GM18511 (cell line): ENCODE results near the gene GRAP2.
"Not testable (repeated sequence)": the region's sequence is repeated elsewhere in the genome, so short reads cannot be mapped to it uniquely, and the experiment has no call there.

Experiments used
- ATAC-seq: cut with Tn5 transposase; IDR thresholded peaks from one replicate; pipeline ENCODE4 v1.9.1; 2021; ENCODE audit warnings: mild to moderate bottlenecking, moderate library complexity; ENCODE audit not compliant: unreplicated experiment

GRAP2 gene

DNA sequence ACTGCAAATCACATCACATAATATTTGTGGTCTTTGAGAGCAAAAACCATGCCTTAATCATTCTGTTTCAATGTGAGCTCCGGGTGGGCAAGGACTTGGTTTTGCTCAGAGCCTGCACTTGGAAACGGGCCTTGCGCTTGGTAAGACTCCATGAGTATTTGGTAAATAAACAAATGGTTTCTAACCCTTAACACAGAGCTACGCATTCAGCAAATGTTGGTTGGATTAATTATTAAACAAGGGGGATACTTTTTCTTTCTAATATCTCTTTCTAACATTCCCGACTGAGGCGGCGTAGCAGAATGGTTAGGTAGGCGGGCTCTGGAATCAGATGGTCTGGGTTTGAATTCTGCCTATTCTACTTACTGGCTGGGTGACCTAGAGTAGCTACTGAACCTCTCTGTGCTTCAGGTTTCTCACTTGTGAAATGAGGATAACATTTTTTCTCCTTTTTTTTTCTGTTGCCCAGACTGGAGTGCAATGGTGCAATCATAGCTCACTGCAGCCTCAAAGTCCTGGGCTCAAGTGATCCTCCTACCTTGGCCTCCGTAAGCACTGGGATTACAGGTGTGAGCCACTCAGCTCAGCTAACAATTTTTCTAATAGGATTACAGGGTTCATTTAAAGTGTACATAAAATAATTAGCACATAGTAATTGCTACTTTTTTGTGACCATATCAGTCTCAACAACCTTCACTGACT is 90.4 kb downstream of the GRAP2 start:
- ATAC-seq, result no peak

DNA sequence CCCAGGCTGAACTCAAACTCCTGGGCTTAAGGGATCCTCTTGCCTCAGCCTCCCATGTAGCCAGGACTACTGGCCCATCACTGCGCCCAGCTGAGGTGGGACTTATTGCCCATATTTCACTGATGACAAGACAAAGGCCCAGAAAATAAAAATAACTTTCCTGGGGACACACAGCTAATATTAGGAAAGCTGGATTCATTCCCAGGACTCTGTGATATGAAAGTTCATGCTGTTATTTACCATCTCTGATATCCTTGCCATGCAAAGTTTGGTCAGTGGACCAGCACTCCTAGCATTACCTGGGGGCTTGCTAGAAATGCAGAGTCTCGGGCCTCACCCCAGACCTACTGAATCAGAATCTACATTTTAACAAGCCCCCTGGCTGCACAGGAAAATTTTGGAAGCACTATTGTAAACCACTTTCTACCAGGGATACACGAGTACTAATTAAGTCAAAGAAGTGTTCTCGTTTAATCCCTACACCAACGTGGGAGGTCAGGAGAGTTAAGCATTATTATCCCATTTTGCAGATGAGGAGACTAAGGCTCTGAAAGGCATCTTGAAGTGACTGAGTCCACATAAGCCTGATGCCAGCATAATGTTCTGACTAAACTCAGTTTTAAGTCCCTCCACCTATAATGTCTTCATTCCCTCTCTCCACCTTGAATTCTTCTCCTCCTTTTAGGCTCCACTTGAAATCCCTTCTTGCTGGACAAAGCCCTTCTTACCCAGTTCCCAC is 91.4 kb downstream of the GRAP2 start:
- no peak for ATAC-seq

DNA sequence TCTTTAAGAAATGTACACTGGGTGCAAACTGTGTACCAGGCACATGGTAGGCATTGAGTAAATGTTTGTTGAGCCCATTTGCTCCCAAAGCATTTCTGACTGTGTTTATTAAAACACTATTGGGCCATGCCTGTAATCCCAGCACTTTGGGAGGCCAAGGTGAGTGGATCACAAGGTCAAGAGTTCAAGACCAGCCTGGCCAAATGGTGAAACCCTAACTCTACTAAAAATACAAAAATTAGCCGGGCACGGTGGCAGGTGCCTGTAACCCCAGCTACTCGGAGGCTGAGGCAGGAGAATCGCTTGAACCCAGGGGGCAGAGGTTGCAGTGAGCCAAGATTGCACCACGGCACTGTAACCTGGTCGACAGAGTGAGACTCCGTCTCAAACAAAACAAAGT is 92.0 kb downstream of the GRAP2 start:
- ATAC-seq, result not testable (repeated sequence)

DNA sequence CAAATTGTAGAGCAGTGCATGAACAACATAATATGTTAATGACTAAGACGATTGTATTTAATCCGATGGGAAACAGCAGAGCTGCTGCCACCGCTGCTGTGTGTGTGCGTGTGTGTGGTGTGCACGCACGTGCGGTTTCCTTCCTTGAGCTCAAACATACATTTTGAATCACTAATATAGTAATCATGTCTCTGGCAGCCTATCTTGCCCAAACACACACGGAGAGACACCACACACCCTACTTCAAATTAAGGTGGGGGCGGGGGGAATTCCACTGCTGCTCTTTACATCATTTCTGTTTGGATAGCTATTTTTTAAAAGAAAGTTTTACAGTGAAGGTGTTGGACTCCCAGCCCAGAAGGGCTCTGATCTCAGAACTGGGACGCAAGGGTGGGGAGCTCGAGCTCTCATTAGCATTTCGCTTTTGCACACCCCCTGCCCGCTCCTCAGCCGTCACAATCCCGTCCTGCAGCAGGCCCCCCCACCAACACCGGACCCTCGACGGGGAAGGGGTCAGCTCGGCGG is 93.2 kb downstream of the GRAP2 start:
- ATAC-seq, result no peak

DNA sequence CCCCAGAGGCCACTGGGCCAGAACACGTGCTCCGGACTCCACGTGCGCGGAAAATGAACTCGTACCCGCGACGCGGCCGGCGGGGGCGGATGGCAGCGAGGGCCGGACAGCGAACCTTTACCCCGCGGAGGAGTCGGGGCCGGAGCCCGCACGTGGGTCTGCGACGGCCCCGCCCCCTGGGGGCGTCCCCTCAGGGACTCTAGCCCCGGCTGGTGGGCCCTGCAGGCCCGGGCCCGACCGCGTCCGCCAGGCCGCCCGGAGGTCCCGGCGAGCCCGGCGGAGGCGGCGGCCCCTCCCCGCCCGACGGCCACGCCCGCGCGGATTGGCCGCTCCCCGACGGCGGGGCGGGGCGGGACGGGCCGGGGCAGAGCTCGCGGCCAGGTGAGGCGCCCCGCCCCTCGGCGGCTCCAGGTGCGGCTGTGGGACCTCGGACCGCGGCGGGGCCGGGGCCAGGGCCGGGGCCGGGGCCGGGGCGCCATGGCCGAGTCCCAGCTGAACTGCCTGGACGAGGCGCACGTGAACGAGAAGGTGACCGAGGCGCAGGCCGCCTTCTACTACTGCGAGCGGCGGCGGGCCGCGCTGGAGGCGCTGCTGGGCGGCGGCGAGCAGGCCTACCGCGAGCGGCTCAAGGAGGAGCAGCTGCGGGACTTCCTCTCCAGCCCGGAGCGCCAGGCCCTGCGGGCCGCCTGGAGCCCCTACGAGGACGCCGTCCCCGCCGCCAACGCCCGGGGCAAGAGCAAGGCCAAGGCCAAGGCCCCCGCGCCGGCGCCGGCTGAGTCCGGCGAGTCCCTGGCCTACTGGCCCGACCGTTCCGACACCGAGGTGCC is 93.9 kb downstream of the GRAP2 start, which contains the start of gene FAM83F:
Gene FAM83F, plus strand, starts transcription at position 389 of the 827 bp plus-strand sequence. Its CDS starts 89 bp downstream, at position 478.
- no peak for ATAC-seq

DNA sequence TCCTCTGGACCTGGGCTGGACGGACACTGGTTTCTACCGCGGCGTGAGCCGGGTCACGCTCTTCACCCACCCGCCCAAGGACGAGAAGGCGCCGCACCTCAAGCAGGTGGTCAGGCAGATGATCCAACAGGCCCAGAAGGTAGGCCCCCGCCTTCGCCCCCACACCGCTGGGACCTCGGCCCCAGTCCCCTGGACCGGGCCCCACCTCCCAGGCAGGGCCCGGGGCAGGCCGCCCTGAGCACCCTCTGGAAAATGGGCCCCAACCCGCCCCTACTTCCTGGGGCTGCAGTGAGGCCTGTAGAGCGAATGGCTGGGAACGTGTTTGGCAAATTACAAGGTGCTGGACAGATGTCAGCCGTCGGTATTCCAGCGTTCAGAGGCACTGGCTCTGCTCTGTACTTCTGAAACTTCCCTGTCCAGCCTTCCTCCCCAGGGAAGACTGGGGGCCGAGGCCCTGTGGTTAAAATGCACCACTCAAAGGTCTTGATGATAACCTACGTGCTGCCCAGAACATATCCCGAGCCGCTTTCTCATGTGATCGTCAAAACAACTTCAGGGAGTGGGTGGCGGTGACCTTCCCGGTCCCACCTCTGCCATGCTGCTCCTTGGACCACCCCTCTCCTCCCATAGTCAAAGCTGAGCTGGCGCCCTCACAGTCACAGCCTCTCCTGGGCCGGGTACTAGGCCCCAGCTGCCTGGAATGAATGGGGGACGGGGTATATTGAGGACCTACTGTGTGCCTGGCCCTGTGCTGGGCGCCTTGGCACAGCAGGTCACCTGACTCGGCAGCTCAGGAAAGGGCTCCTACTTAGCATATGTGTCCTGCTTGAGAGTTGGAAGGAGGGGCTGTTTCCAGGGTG is 94.7 kb downstream of the GRAP2 start:
- ATAC-seq, result no peak

DNA sequence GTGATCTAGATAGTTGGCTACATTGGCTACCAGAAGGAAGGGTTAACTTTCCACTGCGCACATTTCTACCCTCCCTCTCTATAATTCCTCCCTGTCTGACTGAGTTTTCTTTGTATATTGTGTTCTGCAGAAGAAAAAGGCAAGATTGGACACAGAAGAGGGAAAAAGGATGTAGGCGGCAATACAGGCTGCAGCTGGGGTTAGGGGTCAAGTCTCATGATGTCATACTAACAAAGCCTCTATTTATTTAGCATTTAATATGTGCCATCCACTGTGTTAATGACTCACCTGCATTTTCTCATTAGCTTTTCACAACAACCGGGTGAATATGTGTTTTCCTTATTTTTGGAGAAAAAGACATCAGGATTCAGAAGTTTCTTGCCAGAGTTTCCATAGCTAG is 95.8 kb downstream of the GRAP2 start:
- ATAC-seq, result no peak

DNA sequence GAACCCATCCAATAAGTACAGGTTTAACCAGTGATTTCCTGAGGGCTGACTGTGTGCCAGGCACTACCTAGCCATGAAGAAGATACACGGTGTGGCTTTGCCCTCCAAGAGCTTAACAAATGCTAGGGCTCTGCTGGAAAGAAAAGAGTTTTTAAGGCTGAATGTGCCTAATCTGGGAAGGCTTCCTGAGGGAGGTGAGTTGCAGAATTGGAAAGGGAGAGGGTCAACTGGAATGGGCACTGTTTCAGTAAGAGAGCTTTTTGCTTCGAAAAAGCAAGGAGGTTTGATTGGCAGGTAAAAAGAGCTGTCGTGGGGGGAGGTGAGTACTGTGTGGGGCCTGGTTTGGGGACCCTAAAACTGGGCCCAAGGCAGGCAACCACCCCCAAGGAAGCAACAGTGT is 96.5 kb downstream of the GRAP2 start:
- no peak for ATAC-seq

DNA sequence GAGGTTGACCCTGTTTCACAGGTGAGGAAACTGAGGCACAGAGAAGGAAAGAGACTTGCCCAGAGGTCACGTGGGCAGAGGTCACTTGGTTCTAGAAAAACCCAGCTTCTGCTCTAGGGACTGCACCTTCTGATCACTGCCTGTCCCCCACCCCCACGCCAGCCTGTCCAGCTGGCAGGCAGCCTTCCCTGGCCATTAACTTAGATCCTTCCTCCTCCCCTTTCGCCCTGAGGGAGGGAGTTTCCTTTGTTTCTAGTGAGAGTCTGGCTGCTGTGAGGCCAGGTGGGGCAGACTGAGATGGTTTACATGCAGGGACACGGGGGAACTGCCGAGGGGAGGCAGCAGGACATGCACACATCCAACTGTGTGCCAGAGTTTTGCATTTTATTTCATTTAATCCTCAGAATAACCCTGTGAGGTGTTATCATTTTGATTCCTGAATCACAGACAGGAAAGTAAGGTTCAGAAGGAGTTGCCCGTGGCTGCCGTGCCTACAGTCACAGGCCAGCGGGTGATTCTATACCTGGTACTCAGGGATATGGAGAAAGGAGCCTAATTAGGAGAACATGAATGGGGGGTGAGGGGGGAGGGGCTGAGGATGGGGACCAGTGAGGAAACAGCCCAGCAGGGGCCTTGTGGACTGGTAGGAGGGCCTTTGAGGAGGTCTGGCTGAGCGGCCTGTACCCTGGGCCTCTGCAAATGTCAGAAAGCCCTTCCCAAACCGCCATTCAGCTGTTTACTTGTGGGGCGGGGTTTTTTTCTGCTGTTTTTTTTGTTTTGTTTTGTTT is 97.2 kb downstream of the GRAP2 start:
- ATAC-seq, result no peak

DNA sequence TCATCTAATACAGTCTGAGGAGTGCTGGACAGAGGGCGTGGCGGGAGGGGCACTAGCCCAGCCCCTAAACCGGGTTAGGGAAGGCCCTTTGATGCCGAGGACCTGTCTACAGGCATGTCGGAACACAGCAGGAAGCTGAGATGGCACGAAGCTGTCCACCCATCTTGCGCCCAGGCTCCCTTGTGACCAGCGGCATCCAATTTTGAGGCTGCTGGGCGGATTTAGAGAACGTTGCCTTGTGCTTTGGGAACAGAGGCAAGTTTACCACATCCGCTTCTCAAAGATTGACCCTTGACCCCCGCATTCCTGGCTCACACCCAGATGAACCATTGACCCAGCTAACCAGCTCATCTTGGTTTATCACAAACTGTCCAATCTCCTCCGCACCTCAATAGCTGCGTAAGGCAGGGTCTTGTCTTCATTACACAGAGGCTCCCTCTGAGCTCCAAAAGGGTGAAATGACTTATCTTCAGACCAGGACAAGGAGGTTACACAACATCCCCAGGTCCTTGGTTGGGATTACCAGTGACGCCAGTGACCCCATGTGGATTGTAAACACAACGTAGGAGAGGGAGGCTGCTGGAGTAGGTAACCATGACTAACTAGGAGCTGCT is 98.4 kb downstream of the GRAP2 start:
- no peak for ATAC-seq

DNA sequence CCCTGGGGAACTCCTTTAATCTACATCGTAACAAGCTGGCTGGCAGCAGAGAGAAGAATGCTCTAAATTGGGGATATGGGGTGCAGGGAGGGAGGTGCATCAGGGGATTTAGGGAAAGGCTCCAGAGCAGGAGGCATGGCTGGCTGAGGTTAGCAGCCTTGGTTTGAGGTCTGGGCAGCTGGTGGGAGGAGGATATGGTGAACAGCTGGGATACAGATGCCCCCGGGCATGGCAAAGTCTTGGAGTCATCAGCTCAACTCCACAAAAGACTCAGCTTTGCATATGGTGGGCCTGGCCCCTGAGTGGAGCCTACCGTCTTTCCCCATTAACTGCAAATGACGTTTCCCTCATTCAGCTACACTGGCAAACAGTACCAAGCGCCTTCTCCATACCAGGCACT is 99.3 kb downstream of the GRAP2 start:
- ATAC-seq, result no peak

DNA sequence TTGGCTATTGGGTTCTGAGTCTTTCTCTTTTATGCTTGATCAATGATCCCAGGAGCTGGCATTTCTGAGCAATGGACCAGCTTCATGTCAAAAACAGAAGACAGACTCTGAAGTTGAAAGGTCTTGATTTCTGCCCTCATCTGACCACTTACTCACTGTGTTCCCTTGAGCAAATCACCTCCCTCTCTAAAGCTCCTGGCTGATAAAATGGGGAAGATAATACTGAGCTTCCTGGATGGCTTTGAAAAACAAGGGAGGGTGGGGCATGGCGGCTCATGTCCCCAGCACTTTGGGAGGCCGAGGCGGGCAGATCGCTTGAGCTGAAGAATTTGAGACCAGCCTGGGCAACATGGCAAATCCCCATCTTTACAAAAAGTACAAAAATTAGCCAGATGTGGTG is 100.2 kb downstream of the GRAP2 start:
- ATAC-seq, result no peak

DNA sequence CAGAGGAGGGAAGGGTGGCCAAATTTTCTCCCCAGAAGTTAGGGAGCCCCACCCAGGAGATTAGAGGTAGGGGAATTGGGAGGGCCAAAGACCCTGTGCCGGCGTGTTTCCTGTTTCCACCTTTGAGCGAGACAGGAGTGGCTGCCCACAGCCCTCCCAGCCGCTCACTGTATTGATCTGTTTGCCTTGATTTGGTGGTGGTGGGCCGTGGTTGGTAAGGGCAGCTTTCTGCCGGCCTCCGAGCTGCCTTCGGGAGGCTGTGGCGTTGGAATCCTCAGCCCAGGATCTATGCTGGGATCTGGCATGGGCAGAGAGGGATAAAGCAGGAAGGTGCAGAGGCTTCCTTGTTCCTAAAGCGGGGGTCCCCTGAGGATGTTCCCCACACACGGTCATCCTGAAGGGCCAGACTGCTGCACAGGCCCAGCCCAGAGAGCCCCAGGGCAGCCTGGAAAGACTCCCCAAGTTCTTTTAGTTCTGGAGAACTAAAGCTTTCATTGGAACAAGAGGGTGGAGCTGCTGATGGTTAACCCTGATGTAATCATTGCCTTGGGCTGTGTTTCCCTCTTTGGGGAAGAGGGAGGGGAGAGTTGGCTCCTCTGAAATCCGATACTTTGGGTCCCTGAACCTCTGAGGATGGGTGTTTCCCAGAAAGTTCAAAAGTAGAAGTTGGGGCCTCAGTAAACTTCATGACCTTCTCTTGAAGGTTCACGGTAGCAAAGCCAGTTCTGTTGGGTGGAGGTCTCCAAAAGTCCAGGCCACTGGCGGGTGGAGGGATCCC is 101.1 kb downstream of the GRAP2 start:
- no peak for ATAC-seq

DNA sequence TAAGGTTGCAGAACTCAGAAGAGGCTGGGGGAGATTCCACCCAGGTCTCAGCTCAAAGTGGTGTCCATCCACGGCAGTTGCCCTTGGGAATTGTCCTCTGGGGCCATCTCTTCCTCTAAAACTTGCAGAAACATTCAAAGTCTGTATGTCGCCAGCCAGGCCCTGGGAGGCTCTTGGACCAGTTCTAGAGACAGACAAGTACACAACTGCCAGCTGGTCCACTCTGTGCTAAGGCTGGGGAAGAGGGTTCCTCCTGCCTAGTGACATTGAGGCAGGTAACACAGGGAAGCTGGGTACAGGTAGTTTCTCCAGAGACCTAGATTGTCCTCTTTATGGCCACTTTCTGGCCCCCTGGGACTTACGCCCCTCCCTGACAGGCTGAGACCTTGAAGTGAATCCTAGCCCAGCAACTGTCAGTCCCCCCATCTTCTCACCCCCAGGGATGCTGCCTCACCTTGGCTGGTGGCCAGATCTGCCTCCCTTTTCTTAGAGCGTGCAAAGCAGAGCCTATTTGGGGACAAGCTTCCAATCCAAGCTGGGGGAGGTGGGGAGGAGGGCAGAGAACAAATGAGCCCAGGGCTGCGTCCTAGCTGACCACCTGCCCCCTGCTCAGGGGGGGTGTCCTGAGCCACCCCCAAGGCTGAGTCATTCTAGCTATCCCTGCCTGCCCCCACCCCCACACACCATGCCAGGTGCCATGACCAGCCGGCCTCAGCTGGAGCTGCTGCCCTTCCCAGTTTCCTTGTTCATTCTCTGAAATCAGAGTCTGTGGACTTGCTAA is 102.2 kb downstream of the GRAP2 start:
- ATAC-seq, result no peak

DNA sequence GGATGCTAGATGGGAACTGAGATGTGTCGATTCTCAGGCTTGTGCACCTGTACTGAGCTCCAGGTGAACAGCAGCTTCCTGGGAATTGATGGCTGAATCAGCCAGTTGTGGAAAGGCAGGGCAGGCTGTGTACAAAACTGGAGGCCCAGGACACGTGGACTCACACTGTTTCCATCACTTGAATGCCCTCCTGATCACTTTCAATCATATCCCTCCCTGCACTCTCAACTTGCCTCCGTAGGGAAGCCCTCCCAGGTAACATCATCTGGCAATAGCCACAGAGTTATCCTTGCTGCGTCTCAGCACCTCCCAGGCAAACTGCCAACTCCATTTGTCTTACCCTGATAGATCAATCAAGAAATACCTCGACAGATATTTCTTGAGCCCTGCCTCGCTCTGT is 104.0 kb downstream of the GRAP2 start:
- no peak for ATAC-seq

DNA sequence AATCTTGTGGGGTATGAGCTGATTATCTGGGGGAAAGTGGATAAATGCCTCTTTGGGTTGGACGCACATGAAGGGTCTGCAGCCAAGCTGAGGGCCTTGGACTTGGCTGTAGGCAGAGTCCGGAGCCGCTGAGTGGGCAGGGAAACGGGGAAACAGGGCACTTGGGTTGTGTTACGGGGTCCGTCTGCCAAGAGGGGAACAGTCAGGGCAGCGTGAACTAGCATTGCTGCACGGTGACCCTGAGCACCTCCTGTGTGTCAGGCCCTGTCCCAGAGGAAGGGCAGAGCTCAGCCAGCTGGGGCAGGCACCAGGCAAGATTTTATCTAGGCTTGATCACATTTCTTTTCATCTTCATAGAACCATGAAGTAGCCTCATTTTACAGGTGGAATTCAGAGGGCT is 105.8 kb downstream of the GRAP2 start:
- ATAC-seq, result no peak

DNA sequence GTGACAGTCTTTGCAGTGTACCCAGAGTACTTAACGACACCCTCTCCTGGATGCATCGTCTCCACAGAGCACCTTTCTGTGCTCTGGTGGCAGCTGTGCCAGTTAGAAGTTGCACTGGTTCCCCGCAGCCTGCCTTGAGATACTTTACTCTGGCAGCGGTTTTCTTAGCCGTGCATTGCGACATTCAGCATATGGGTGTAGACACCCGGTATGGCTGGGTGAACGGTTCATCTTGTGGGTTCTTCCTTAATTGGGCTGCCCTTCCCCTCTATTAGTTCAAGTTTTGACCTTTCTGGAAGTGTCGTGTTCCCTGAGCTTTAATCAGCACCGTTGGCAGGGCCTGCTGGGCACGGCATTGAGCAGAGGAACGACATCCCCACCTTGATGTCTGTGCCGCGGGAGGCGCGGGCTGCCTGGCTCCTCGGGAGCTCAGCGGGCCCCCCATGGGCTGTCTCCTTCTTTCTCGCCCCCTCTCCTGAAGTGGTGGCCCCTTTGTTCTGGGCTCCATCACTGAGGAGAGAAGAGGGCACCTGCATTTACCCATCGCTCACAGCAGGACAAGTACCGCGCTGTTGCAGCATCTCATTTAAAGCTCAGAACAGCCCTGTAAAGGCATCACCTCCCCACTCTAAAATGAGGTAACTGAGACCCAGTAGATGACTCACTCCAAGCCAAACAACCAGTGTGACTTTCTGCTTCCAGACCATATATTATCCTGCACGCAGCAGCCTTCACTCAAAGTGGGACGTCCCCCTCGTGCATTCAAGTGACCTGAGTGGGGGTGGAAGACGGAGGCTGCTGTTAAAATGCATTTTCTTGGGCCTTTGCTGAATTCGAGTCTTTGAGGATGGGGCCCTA is 107.2 kb downstream of the GRAP2 start:
- no peak for ATAC-seq
